GM11168 (cell line): ENCODE data around the gene ZNF208.
"Not testable (repeated sequence)": the region's sequence is repeated elsewhere in the genome, so short reads cannot be mapped to it uniquely, and the experiment has no call there.

ENCODE experiments used
- in situ Hi-C: fragments of 300-500 bp; cut with MboI; formaldehyde crosslinking; loops from one replicate; pipeline ENCODE4 v1.12.0; 2022; ENCODE audit warnings: low sequenced_read_pairs; ENCODE audit not compliant: unreplicated experiment

The ZNF208 gene

GRCh38 chr19:21890017-21890416, 120.7 kb downstream of the ZNF208 start:
- in situ Hi-C loops: not testable (repeated sequence)

GRCh38 chr19:21885516-21885915, 125.2 kb downstream of the ZNF208 start:
- in situ Hi-C loops: not testable (repeated sequence)

GRCh38 chr19:21884786-21885185, 126.0 kb downstream of the ZNF208 start:
- in situ Hi-C loops: not testable (repeated sequence)

GRCh38 chr19:21883516-21883915, 127.2 kb downstream of the ZNF208 start:
- in situ Hi-C loops: no loop called here
